ENCODE data around the gene IMPG2.

IMPG2 gene

GRCh38 chr3:101179637-101180036 lies 140.7 kb downstream of the IMPG2 start:
- no peak for DNase-seq

GRCh38 chr3:101177577-101177976 lies 142.8 kb downstream of the IMPG2 start:
- no peak for DNase-seq
